Neural progenitor cell (in vitro differentiated cells): Measurements from ENCODE around the gene FOXO1. TPM values are rescaled to one million over a fixed set of nuclear protein-coding genes. Genes with fewer than 3 reads are reported as not detected.

ENCODE experiments used
- DNase-seq: peaks from one replicate; pipeline ENCODE4 v3.0.0-alpha.2; 2016; ENCODE audit warnings: low spot score
- H2AFZ ChIP-seq: fragments of 200-600 bp; sonication (generic); replicated peaks from 2 replicates; pipeline ENCODE4 v1.6.1; 2016; ENCODE audit warnings: antibody characterized with exemption
- H3F3A ChIP-seq: fragments of 200-600 bp; sonication (generic); 2 replicates; pipeline ENCODE4 v1.6.1; 2016; ENCODE audit warnings: antibody characterized with exemption, low read depth
- H3K27ac ChIP-seq: fragments of 200-600 bp; sonication (generic); 2 replicates; pipeline ENCODE4 v1.5.1; 2016; ENCODE audit warnings: mild to moderate bottlenecking
- H3K27me3 ChIP-seq: fragments of 200-600 bp; sonication (generic); 2 replicates; pipeline ENCODE4 v1.6.1; 2016; ENCODE audit warnings: mild to moderate bottlenecking, moderate library complexity
- H3K36me3 ChIP-seq: fragments of 200-600 bp; sonication (generic); 2 replicates; pipeline ENCODE4 v1.5.1; 2016
- H3K4me1 ChIP-seq: fragments of 200-600 bp; sonication (generic); 2 replicates; pipeline ENCODE4 v1.6.1; 2016; ENCODE audit warnings: mixed run types
- H3K4me2 ChIP-seq: fragments of 200-600 bp; sonication (generic); 2 replicates; pipeline ENCODE4 v1.6.1; 2016
- H3K4me3 ChIP-seq: fragments of 200-600 bp; sonication (generic); 2 replicates; pipeline ENCODE4 v1.5.1; 2016
- H3K79me2 ChIP-seq: fragments of 200-600 bp; sonication (generic); 2 replicates; pipeline ENCODE4 v1.6.1; 2016; ENCODE audit warnings: low read depth
- H3K9ac ChIP-seq: fragments of 200-600 bp; sonication (generic); 2 replicates; pipeline ENCODE4 v1.6.1; 2016
- H3K9me3 ChIP-seq: fragments of 200-600 bp; sonication (generic); 2 replicates; pipeline ENCODE4 v1.5.1; 2016; ENCODE audit warnings: low read depth
- H4K20me1 ChIP-seq: fragments of 200-600 bp; sonication (generic); 2 replicates; pipeline ENCODE4 v1.6.1; 2016; ENCODE audit warnings: low read depth
- H3K27ac Mint-ChIP-seq: 3 replicates; pipeline ENCODE4 v1.8.0; 2021; ENCODE audit warnings: mixed read lengths
- H3K27me3 Mint-ChIP-seq: 2 replicates; pipeline ENCODE4 v1.8.0; 2022; ENCODE audit warnings: low read depth, mild to moderate bottlenecking, inconsistent platforms, moderate library complexity, mixed read lengths; ENCODE audit not compliant: insufficient read depth
- H3K36me3 Mint-ChIP-seq: 3 replicates; pipeline ENCODE4 v1.8.0; 2021; ENCODE audit warnings: mixed read lengths
- H3K4me1 Mint-ChIP-seq: 3 replicates; pipeline ENCODE4 v1.8.0; 2021; ENCODE audit warnings: mixed read lengths
- H3K4me3 Mint-ChIP-seq: 3 replicates; pipeline ENCODE4 v1.8.0; 2021; ENCODE audit warnings: mild to moderate bottlenecking, moderate library complexity, mixed read lengths
- H3K9me3 Mint-ChIP-seq: 3 replicates; pipeline ENCODE4 v1.8.0; 2020; ENCODE audit warnings: mixed read lengths
- EZH2 ChIP-seq: fragments of 200-600 bp; sonication (generic); IDR thresholded peaks from 2 replicates; pipeline ENCODE4 v1.6.1; 2017; ENCODE audit warnings: antibody characterized with exemption, mild to moderate bottlenecking, moderate library complexity
- EZH2phosphoT487 ChIP-seq: fragments of 200-600 bp; sonication (generic); IDR thresholded peaks from 2 replicates; pipeline ENCODE4 v1.6.1; 2017; ENCODE audit warnings: antibody characterized with exemption
- total RNA-seq: library from RNA; depleted of rRNA; stranded (reverse); fragments of >200 nt; gene quantifications from 2 replicates; pipeline ENCODE4 v1.2.3, GENCODE V29; 2015; ENCODE audit warnings: low replicate concordance
- TF ChIP-seq, protein P1 (sequence below): fragments of 200-600 bp; sonication (generic); IDR thresholded peaks from 2 replicates; pipeline ENCODE4 v1.5.1; 2017; ENCODE audit warnings: antibody characterized with exemption, mild to moderate bottlenecking

FOXO1 gene
- total RNA-seq, 1 donor from 2014 or later = 3.7 TPM

DNA sequence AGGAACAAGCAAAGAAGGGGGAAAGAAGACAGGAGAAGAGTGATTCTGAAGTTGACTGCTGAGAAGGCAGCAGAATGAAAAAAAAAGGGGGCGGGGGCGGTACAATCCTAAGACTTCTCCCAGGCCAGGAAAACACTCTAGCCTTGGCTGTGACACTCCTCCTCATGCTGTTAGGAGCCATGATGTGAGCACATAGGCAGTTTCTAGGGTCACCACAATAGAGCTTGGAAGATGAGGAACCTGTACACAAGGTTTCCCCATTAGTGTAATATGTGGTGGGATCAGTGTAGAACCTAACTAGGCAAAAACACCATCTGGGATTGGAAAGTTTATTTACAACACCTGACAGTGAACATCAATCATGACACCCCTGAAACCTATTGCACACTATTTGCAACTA, 86.9 kb downstream of the FOXO1 start:
- no peaks in the 10 kb centered on the region for H3K27me3 ChIP-seq
- Mint-ChIP-seq H3K4me3 (no peak overlapping the region), H3K27ac (no peak overlapping the region), H3K27me3 (no peaks in the 10 kb centered on the region), H3K4me1 (peaks cover 10% of the 10 kb centered on the region), H3K9me3 (peaks cover 17% of the 10 kb centered on the region), H3K36me3 (peaks cover 6% of the 10 kb centered on the region)
- no peak overlapping the region for H3K4me3 ChIP-seq
- H3K36me3 ChIP-seq = no peaks in the 10 kb centered on the region
- H3K27ac ChIP-seq = no peak overlapping the region
- H3K79me2 ChIP-seq = peaks cover 6% of the 10 kb centered on the region
- H3K9ac ChIP-seq = no peak overlapping the region
- TF ChIP-seq, protein P1, sequence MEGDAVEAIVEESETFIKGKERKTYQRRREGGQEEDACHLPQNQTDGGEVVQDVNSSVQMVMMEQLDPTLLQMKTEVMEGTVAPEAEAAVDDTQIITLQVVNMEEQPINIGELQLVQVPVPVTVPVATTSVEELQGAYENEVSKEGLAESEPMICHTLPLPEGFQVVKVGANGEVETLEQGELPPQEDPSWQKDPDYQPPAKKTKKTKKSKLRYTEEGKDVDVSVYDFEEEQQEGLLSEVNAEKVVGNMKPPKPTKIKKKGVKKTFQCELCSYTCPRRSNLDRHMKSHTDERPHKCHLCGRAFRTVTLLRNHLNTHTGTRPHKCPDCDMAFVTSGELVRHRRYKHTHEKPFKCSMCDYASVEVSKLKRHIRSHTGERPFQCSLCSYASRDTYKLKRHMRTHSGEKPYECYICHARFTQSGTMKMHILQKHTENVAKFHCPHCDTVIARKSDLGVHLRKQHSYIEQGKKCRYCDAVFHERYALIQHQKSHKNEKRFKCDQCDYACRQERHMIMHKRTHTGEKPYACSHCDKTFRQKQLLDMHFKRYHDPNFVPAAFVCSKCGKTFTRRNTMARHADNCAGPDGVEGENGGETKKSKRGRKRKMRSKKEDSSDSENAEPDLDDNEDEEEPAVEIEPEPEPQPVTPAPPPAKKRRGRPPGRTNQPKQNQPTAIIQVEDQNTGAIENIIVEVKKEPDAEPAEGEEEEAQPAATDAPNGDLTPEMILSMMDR = no peak
- TF ChIP-seq EZH2phosphoT487 (no peak), EZH2 (no peak)
- H3F3A ChIP-seq = no peaks in the 10 kb centered on the region
- H2AFZ ChIP-seq = no peak overlapping the region
- H4K20me1 ChIP-seq = no peaks in the 10 kb centered on the region
- no peaks in the 10 kb centered on the region for H3K9me3 ChIP-seq
- H3K4me2 ChIP-seq = no peak overlapping the region
- DNase-seq = no peak
- no peaks in the 10 kb centered on the region for H3K4me1 ChIP-seq

DNA sequence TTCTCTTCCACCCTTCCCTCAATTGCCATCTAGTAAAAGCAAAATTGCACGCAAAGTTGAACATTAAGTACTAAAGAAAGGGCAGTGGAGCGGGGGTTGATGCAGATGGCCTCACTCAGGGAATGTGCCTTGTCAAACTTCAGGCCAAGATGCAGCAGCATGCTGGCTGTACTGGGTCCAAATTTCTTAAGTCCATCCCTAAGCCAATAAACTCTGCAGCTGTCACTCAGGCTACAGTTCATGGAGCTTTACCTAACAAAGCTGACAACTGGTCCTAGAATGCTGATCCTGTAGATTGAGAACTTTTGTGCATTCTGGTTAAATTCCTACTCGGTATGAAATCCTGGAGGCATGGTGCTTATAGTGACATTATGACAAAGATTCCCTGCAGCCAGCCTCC, 88.4 kb downstream of the FOXO1 start:
- no peaks in the 10 kb centered on the region for H3K27me3 Mint-ChIP-seq
- Histone ChIP-seq H4K20me1 (no peaks in the 10 kb centered on the region), H3K27ac (no peak overlapping the region), H3K4me3 (no peak overlapping the region), H3K4me2 (no peak overlapping the region), H3K27me3 (no peaks in the 10 kb centered on the region), H3K9ac (no peak overlapping the region), H3K36me3 (no peaks in the 10 kb centered on the region), H3K4me1 (no peaks in the 10 kb centered on the region), H2AFZ (no peak overlapping the region), H3K9me3 (no peaks in the 10 kb centered on the region), H3F3A (no peaks in the 10 kb centered on the region), H3K79me2 (peaks cover 8% of the 10 kb centered on the region)
- H3K27ac Mint-ChIP-seq = no peak overlapping the region
- H3K36me3 Mint-ChIP-seq = peaks cover 2% of the 10 kb centered on the region
- H3K4me1 Mint-ChIP-seq = peaks cover 10% of the 10 kb centered on the region
- no peak for DNase-seq
- no peak overlapping the region for H3K4me3 Mint-ChIP-seq
- H3K9me3 Mint-ChIP-seq = peaks cover 8% of the 10 kb centered on the region
- TF ChIP-seq EZH2 (no peak), EZH2phosphoT487 (no peak)
- TF ChIP-seq, protein P1 = no peak

GRCh38 chr13:40576369-40576768, 90.1 kb downstream of the FOXO1 start:
- Histone ChIP-seq H3K4me3 (no peak overlapping the region), H3K9ac (no peak overlapping the region), H3K36me3 (no peaks in the 10 kb centered on the region), H3K79me2 (peaks cover 16% of the 10 kb centered on the region), H3K4me2 (no peak overlapping the region), H3K27ac (no peak overlapping the region), H3F3A (no peaks in the 10 kb centered on the region), H3K27me3 (no peaks in the 10 kb centered on the region), H4K20me1 (no peaks in the 10 kb centered on the region), H3K4me1 (no peaks in the 10 kb centered on the region), H2AFZ (no peak overlapping the region), H3K9me3 (no peaks in the 10 kb centered on the region)
- no peak for TF ChIP-seq EZH2phosphoT487
- Mint-ChIP-seq H3K27ac (no peak overlapping the region), H3K9me3 (no peaks in the 10 kb centered on the region), H3K36me3 (peaks cover 2% of the 10 kb centered on the region), H3K27me3 (peaks cover 2% of the 10 kb centered on the region), H3K4me1 (peaks cover 10% of the 10 kb centered on the region), H3K4me3 (no peak overlapping the region)
- no peak for DNase-seq

DNA sequence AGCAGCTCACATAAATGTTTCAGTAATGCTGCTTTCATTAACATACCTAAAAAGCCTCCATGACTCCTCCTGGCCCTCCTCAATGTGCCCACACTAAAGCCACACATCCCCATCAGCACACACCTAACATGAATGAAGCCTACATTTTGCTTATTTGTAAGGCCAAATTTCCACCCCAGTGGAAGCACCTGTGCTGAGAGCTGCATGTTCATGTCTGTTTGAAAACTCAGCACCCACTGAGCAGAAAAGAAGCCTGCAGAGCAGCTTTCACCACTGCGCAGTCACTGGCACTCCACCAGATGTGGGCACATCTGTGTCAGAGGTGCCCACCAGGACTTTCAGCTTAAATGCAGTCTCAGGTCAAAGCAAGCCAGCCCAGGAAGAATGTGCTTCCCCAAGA, 93.5 kb downstream of the FOXO1 start:
- Mint-ChIP-seq H3K9me3 (no peaks in the 10 kb centered on the region), H3K4me1 (peaks cover 11% of the 10 kb centered on the region), H3K27me3 (peaks cover 2% of the 10 kb centered on the region), H3K27ac (peak overlapping the region; percentile 36), H3K4me3 (no peak overlapping the region), H3K36me3 (no peaks in the 10 kb centered on the region)
- Histone ChIP-seq H3K9ac (no peak overlapping the region), H2AFZ (no peak overlapping the region), H4K20me1 (no peaks in the 10 kb centered on the region), H3K4me2 (no peak overlapping the region), H3K27ac (no peak overlapping the region), H3K9me3 (no peaks in the 10 kb centered on the region), H3K4me1 (no peaks in the 10 kb centered on the region), H3K36me3 (no peaks in the 10 kb centered on the region), H3K79me2 (peaks cover 21% of the 10 kb centered on the region), H3K27me3 (no peaks in the 10 kb centered on the region), H3F3A (no peaks in the 10 kb centered on the region), H3K4me3 (no peak overlapping the region)
- TF ChIP-seq EZH2 (no peak), EZH2phosphoT487 (no peak)
- TF ChIP-seq, protein P1 = no peak
- no peak for DNase-seq
